GM23338 (cell line): ENCODE data around the gene TMEM247. TPM values are rescaled to one million over a fixed set of nuclear protein-coding genes. Genes with fewer than 3 reads are reported as not detected.

Experiments
- polyA plus RNA-seq: library from polyadenylated mRNA; unstranded; fragments of >200 nt; fragmentation: Nextera tagmentation; extraction: Ambion mirVana; gene quantifications from 2 replicates; pipeline ENCODE4 v1.2.1, GENCODE V29; 2016
- small RNA-seq: library from RNA; depleted of rRNA; stranded (forward); fragments of <200 nt; gene quantifications from one replicate; pipeline ENCODE3, GENCODE V24; 2014; ENCODE audit warnings: low replicate concordance
- total RNA-seq: library from RNA; depleted of rRNA; stranded (reverse); fragments of >200 nt; shearing (Covaris generic); gene quantifications from 2 replicates; pipeline ENCODE4 v1.2.3, GENCODE V29; 2014; rRNA removed

TMEM247 gene
- total and polyA plus RNA-seq, 2 experiments from 2014 or later, result not detected

Small RNA genes lying within 50 kb of the gene (small RNA-seq; reads per million reads assigned to genes)
- not detected for gene RN7SL817P

Other genes starting within 250 kb of the TMEM247 start
- 5.4 and 5.7 TPM in 2 replicates for gene EPAS1, start 182.2 kb upstream of the TMEM247 start, total RNA-seq
- gene EPAS1, start 182.2 kb upstream of the TMEM247 start, polyA plus RNA-seq, result 0.52 and 0.68 TPM in 2 replicates
- gene RHOQ, start 62.9 kb downstream of the TMEM247 start, total RNA-seq, result 42.6 and 42.9 TPM in 2 replicates
- gene RHOQ, start 62.9 kb downstream of the TMEM247 start, polyA plus RNA-seq, result 26.8 and 27.8 TPM in 2 replicates
- gene ATP6V1E2, start 63.0 kb downstream of the TMEM247 start, total RNA-seq, result 5.9 and 15.0 TPM in 2 replicates
- gene ATP6V1E2, start 63.0 kb downstream of the TMEM247 start, polyA plus RNA-seq, result 6.8 and 7.0 TPM in 2 replicates
- 41.6 and 44.0 TPM in 2 replicates for gene PIGF, start 137.5 kb downstream of the TMEM247 start, total RNA-seq
- 40.5 and 43.5 TPM in 2 replicates for gene PIGF, start 137.5 kb downstream of the TMEM247 start, polyA plus RNA-seq
- gene CRIPT, start 137.7 kb downstream of the TMEM247 start, total RNA-seq, result 10.8 and 11.1 TPM in 2 replicates
- 26.8 and 27.1 TPM in 2 replicates for gene CRIPT, start 137.7 kb downstream of the TMEM247 start, polyA plus RNA-seq
- 23.9 and 24.1 TPM in 2 replicates for gene SOCS5, start 219.7 kb downstream of the TMEM247 start, total RNA-seq
- 5.5 and 5.8 TPM in 2 replicates for gene SOCS5, start 219.7 kb downstream of the TMEM247 start, polyA plus RNA-seq